Stimulated activated CD8-positive, alpha-beta memory T cell treated with anti-CD3 and anti-CD28 coated beads, Interleukin-7, amount 100 ng/mL, for 48 hours (primary cell): ENCODE results near the gene ZNF277.
"Not testable (repeated sequence)": the region's sequence is repeated elsewhere in the genome, so short reads cannot be mapped to it uniquely, and the experiment has no call there.

ENCODE experiments used
- DNase-seq, 2 donors: peaks; one replicate each; pipeline ENCODE4 v3.0.0-alpha.2; 2020; ENCODE audit warnings: low read depth in 1 of 2; ENCODE audit errors: extremely low read depth in 1 of 2

Gene ZNF277

GRCh38 chr7:112207765-112208164 is 1.3 kb downstream of the ZNF277 start:
- no peak for DNase-seq

GRCh38 chr7:112211348-112211907 is 4.9 kb downstream of the ZNF277 start:
- DNase-seq, result no peak

GRCh38 chr7:112212571-112212970 is 6.1 kb downstream of the ZNF277 start:
- no peak for DNase-seq

GRCh38 chr7:112213735-112214134 is 7.2 kb downstream of the ZNF277 start:
- DNase-seq, result no peak

GRCh38 chr7:112214268-112214667 is 7.8 kb downstream of the ZNF277 start:
- no peak for DNase-seq

- no peak for DNase-seq
Measured at GRCh38 chr7:112214883-112215282, 8.4 kb downstream of the ZNF277 start.

- no peak for DNase-seq
Measured at GRCh38 chr7:112215787-112216186, 9.3 kb downstream of the ZNF277 start.

GRCh38 chr7:112220877-112221434 is 14.5 kb downstream of the ZNF277 start:
- DNase-seq, result no peak

- no peak for DNase-seq
Measured at GRCh38 chr7:112223310-112223709, 16.8 kb downstream of the ZNF277 start.

- DNase-seq, result no peak
Measured at GRCh38 chr7:112224186-112224585, 17.7 kb downstream of the ZNF277 start.

- no peak for DNase-seq
Measured at GRCh38 chr7:112225006-112225405, 18.5 kb downstream of the ZNF277 start.

GRCh38 chr7:112226701-112227276 is 20.3 kb downstream of the ZNF277 start:
- no peak for DNase-seq

- DNase-seq, result no peak
Measured at GRCh38 chr7:112228632-112229031, 22.1 kb downstream of the ZNF277 start.

GRCh38 chr7:112232212-112232978 is 25.9 kb downstream of the ZNF277 start:
- no peak for DNase-seq

GRCh38 chr7:112233048-112233697 is 26.7 kb downstream of the ZNF277 start:
- no peak for DNase-seq

- no peak for DNase-seq
Measured at GRCh38 chr7:112234147-112234546, 27.7 kb downstream of the ZNF277 start.

- no peak for DNase-seq
Measured at GRCh38 chr7:112236597-112236996, 30.1 kb downstream of the ZNF277 start.

- DNase-seq, result no peak
Measured at GRCh38 chr7:112238330-112238729, 31.8 kb downstream of the ZNF277 start.

GRCh38 chr7:112238852-112239610 is 32.5 kb downstream of the ZNF277 start:
- DNase-seq, result no peak

- DNase-seq, result no peak
Measured at GRCh38 chr7:112248598-112248997, 42.1 kb downstream of the ZNF277 start.

GRCh38 chr7:112249967-112250366 is 43.5 kb downstream of the ZNF277 start:
- DNase-seq, result not testable (repeated sequence)
